Panc1 (cell line): ENCODE results near the gene SYNPO. TPM values are rescaled to one million over a fixed set of nuclear protein-coding genes. Genes with fewer than 3 reads are reported as not detected.
A peak's percentile ranks its signal among the peaks of the same experiment; 100 is the strongest.

Source experiments
- ATAC-seq: fragments of 200-7000 bp; cut with Tn5 transposase; 2 replicates; pipeline ENCODE4 v1.9.1; 2020; ENCODE audit warnings: mild to moderate bottlenecking, moderate library complexity
- BruUV-seq: library from RNA; stranded (reverse); fragments of 400-500 nt; replicated peaks from 2 replicates; lab custom pipeline; 2021; lab: Mats Ljungman, UMichigan
- CTCF ChIA-PET: fragments of 300-600 bp; sonication (Branson Sonifier 250); formaldehyde crosslinking; loops from one replicate; lab custom pipeline; 2022; ENCODE audit warnings: antibody characterized with exemption; lab: Charles Lee
- POLR2A ChIA-PET: fragments of 300-600 bp; sonication (Branson Sonifier 250); formaldehyde crosslinking; loops from one replicate; lab custom pipeline; 2022; ENCODE audit warnings: antibody characterized with exemption; lab: Charles Lee
- DNase-seq: peaks from one replicate; pipeline ENCODE4 v3.0.0-alpha.2; 2010; ENCODE audit warnings: low read depth, low spot score
- H3K27ac ChIP-seq: 2 replicates; pipeline ENCODE4 v1.5.1; 2011; ENCODE audit warnings: mild to moderate bottlenecking, low read length, inconsistent platforms
- H3K27me3 ChIP-seq: fragments of 200-500 bp; sonication (Bioruptor generic); 2 replicates; pipeline ENCODE4 v1.6.0; 2014; ENCODE audit warnings: low read length, inconsistent platforms; ENCODE audit not compliant: control insufficient read depth, insufficient read depth
- H3K36me3 ChIP-seq: fragments of 200-500 bp; sonication (Bioruptor generic); 2 replicates; pipeline ENCODE4 v1.5.1; 2014; ENCODE audit warnings: inconsistent platforms, mild to moderate bottlenecking, low read length, moderate library complexity; ENCODE audit not compliant: control insufficient read depth, insufficient read depth
- H3K4me1 ChIP-seq: 2 replicates; pipeline ENCODE4 v1.5.1; 2011; ENCODE audit warnings: inconsistent platforms, mild to moderate bottlenecking, low read length, moderate library complexity; ENCODE audit not compliant: control insufficient read depth, insufficient read depth
- H3K4me3 ChIP-seq, 2 experiments: 2 replicates each; pipeline ENCODE4 v1.5.1; 2011 to 2012; ENCODE audit warnings: low read depth in 2 of 2, low read length in 2 of 2, mild to moderate bottlenecking in 2 of 2, inconsistent platforms in 1 of 2, moderate library complexity in 1 of 2
- H3K9me3 ChIP-seq: fragments of 200-500 bp; sonication (Bioruptor generic); 2 replicates; pipeline ENCODE4 v1.5.1; 2014; ENCODE audit warnings: low read depth, mild to moderate bottlenecking, inconsistent platforms, low read length, moderate library complexity; ENCODE audit not compliant: control insufficient read depth, insufficient read depth
- CTCF ChIP-seq: fragments of 450-650 bp; IDR thresholded peaks from 2 replicates; pipeline ENCODE4 v1.5.1; 2017; ENCODE audit warnings: mild to moderate bottlenecking
- POLR2AphosphoS5 ChIP-seq: IDR thresholded peaks from 2 replicates; pipeline ENCODE4 v1.6.1; 2012; ENCODE audit warnings: mild to moderate bottlenecking, low read depth, low read length, moderate library complexity
- REST ChIP-seq, 2 experiments: IDR thresholded peaks; 2 replicates each; pipeline ENCODE4 v1.6.1; 2011 to 2012; ENCODE audit warnings: low read depth in 2 of 2, control low read depth in 1 of 2, low read length in 1 of 2, mild to moderate bottlenecking in 1 of 2, moderate library complexity in 1 of 2; ENCODE audit not compliant: insufficient read depth in 1 of 2
- SIN3A ChIP-seq: IDR thresholded peaks from 2 replicates; pipeline ENCODE4 v1.6.1; 2012; ENCODE audit warnings: low read depth, mild to moderate bottlenecking, low read length, moderate library complexity, borderline replicate concordance; ENCODE audit not compliant: insufficient read depth
- TCF7L2 ChIP-seq: IDR thresholded peaks from 2 replicates; pipeline ENCODE4 v1.6.1; 2011; ENCODE audit warnings: mild to moderate bottlenecking, low read depth, low read length, inconsistent platforms
- in situ Hi-C: cut with HindIII; loops from 2 replicates; pipeline ENCODE4 v1.10.0; 2016; ENCODE audit warnings: low sequenced_read_pairs, low pct_unique_long_range_greater_than_20kb
- intact Hi-C: fragments of 100-400 bp; cut with micrococcal nuclease; formaldehyde crosslinking; loops from one replicate; pipeline ENCODE4 v1.10.0; 2022; ENCODE audit not compliant: unreplicated experiment
- total RNA-seq: library from RNA; stranded (reverse); gene quantifications from one replicate; pipeline ENCODE4 v1.2.1, GENCODE V29; 2021; ENCODE audit not compliant: unreplicated experiment

Gene SYNPO
- total RNA-seq, 1 experiment from 2014 or later = 82.8 TPM

DNA sequence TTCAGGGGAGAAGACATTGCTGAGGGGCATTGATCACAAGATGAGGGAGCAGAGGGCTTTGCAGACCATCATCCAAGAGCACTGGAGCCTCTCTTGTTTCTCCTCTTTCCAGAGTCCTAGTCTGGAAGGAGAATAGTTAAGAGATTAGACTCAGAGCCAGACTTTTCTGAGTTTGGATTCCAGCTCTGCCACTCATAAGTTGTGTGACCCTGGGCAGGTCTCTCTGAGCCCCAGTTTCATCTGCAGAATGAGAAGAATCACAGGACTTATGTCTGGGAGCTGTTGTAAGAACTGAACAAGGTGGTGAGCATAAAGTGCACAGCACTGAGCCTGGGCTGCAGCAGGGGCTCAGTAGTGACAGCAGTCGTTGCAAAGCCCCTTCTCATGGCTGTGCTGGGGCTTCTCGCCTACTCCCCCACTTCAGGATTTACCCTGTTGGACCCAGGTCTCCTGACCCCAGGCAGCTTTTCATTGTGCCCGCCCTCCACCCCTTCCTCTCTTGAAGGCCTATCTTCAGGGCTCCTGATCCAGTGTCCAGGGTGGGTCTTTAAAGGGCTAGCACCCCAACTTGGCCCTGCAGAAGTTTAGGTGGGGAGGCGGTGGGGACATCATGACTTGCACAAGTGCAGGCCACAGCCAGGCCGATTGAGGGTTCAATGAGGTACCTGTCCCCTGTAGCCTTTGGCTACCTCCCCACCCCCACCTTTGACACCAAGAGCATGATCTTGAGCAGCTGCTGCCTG is 1.5 kb downstream of the SYNPO start:
- TF ChIP-seq CTCF = no peak
- TF ChIP-seq TCF7L2 = no peak
- CTCF ChIA-PET = interaction anchor here (1.1 kb wide), 1 partner anchor 68 kb away, joined by 3 read pairs; no protein-coding TSS in a partner anchor
- Histone ChIP-seq H3K27ac (peak overlapping the region; percentile 97), H3K27me3 (no peaks in the 10 kb centered on the region), H3K4me3 (peak overlapping the region; percentile 42 to 43), H3K36me3 (no peaks in the 10 kb centered on the region), H3K9me3 (no peaks in the 10 kb centered on the region), H3K4me1 (peaks cover 82% of the 10 kb centered on the region)
- DNase-seq (no peak), ATAC-seq (no peak)
- intact Hi-C loops (no loop called here), in situ Hi-C loops (no loop called here)
- BruUV-seq = no TSS peak
- POLR2A ChIA-PET = interaction anchor here (1.0 kb wide), 1 partner anchor 192 kb away, joined by 3 read pairs; no protein-coding TSS in a partner anchor

- peak; percentile 54 for ATAC-seq
- H3K4me3 ChIP-seq = peak overlapping the region; percentile 14 to 42; a peak in 3 of 4 replicates
- no TSS peak for BruUV-seq
- no peak for DNase-seq
- H3K27me3 ChIP-seq = no peaks in the 10 kb centered on the region
- H3K36me3 ChIP-seq = no peaks in the 10 kb centered on the region; the same call in 1 of the 2 replicates
- in situ Hi-C loops (no loop called here), intact Hi-C loops (no loop called here)
- POLR2A ChIA-PET = interaction anchor here (1.0 kb wide), 1 partner anchor 192 kb away, joined by 3 read pairs; no protein-coding TSS in a partner anchor
- no peak for TF ChIP-seq CTCF
- 0 out of 2 replicates have a peak, but pooled peaks have one; percentile 29 for TF ChIP-seq SIN3A
- H3K9me3 ChIP-seq = no peaks in the 10 kb centered on the region
- H3K27ac ChIP-seq = peak overlapping the region; percentile 97
- CTCF ChIA-PET = interaction anchor here (1.1 kb wide), 1 partner anchor 68 kb away, joined by 3 read pairs; no protein-coding TSS in a partner anchor
- peaks cover 79% of the 10 kb centered on the region for H3K4me1 ChIP-seq
Measured at GRCh38 chr5:150642567-150642927, 2.1 kb downstream of the SYNPO start.

- no TSS peak for BruUV-seq
- TF ChIP-seq TCF7L2 (no peak), CTCF (no peak), REST (IDR thresholded peaks at IDR 0.05; ENCODE audit: insufficient read depth in 1 of 2, low read depth in 2 of 2, low read length in 1 of 2) (no peak), SIN3A (no peak), POLR2AphosphoS5 (no peak)
- Histone ChIP-seq H3K4me1 (peaks cover 73% of the 10 kb centered on the region), H3K9me3 (no peaks in the 10 kb centered on the region), H3K36me3 (no peaks in the 10 kb centered on the region; the same call in 1 of the 2 replicates), H3K27me3 (no peaks in the 10 kb centered on the region), H3K4me3 (peak overlapping the region; percentile 14 to 42; a peak in 3 of 4 replicates), H3K27ac (peak overlapping the region; percentile 97)
- POLR2A ChIA-PET = interaction anchor here (1.0 kb wide), 1 partner anchor 193 kb away, joined by 3 read pairs; no protein-coding TSS in a partner anchor
- CTCF ChIA-PET = interaction anchor here (1.1 kb wide), 1 partner anchor 69 kb away, joined by 3 read pairs; no protein-coding TSS in a partner anchor
- ATAC-seq = no peak
- no peak for DNase-seq
- in situ Hi-C loops = no loop called here
- intact Hi-C loops = no loop called here
Measured at GRCh38 chr5:150642991-150643710, 2.7 kb downstream of the SYNPO start.
